Urinary bladder (tissue), 4 donors: ENCODE data around the gene POLD3. TPM values are rescaled to one million over a fixed set of nuclear protein-coding genes. Genes with fewer than 3 reads are reported as not detected.

Experiments
- DNase-seq: peaks from one replicate; pipeline ENCODE4 v3.0.0-alpha.2; 2015; ENCODE audit errors: extremely low spot score
- H3K27ac ChIP-seq: one replicate; pipeline ENCODE4 v1.5.1; 2013; ENCODE audit warnings: low read depth, mild to moderate bottlenecking, moderate library complexity
- H3K36me3 ChIP-seq: one replicate; pipeline ENCODE4 v1.6.1; 2013; ENCODE audit warnings: mild to moderate bottlenecking, moderate library complexity; ENCODE audit not compliant: insufficient read depth
- H3K4me1 ChIP-seq: one replicate; pipeline ENCODE4 v1.6.1; 2013; ENCODE audit warnings: mild to moderate bottlenecking, moderate library complexity; ENCODE audit not compliant: insufficient read depth
- H3K4me3 ChIP-seq: one replicate; pipeline ENCODE4 v1.5.1; 2013; ENCODE audit warnings: low read depth, low read length
- WGBS: extraction: QIAGEN DNeasy Blood & Tissue Kit; methylation state at CpG from one replicate; pipeline ENCODE4 v1.1.7; 2013; 5-methylcytosine and 5-hydroxymethylcytosine counted together
- polyA plus RNA-seq: library from polyadenylated mRNA; stranded (reverse); fragments of 200-250 nt; gene quantifications from one replicate; pipeline ENCODE4 v1.2.3, GENCODE V29; 2013
- total RNA-seq: library from RNA; depleted of rRNA; stranded (reverse); fragments of >200 nt; gene quantifications from one replicate; pipeline ENCODE4 v1.2.3, GENCODE V29; 2014
- donor health status: healthy with polysubstance abuse.
- donor health status: healthy.

POLD3 gene
- total RNA-seq (25.5 TPM), polyA plus RNA-seq (15.9 TPM)

GRCh38 chr11:74592441-74593362 is at the start of gene POLD3:
POLD3 (plus strand) TSS chr11:74592582; CDS start chr11:74592659, 77 bp downstream.
- H3K4me1 ChIP-seq, result no peaks in the 10 kb centered on the region
- WGBS, result under 1% methylated on average over 63 of the region's 63 CpGs
- peak within 1 kb of the TSS; percentile 91 for H3K4me3 ChIP-seq
- H3K36me3 ChIP-seq, result peaks cover 1% of the 10 kb centered on the region
- DNase-seq, result peak; percentile 74
- peak within 1 kb of the TSS; percentile 68 for H3K27ac ChIP-seq

- no peak for DNase-seq
- WGBS, result 94% methylated on average over 2 of the region's 2 CpGs
- Histone ChIP-seq H3K36me3 (no peaks in the 10 kb centered on the region), H3K27ac (no peak overlapping the region), H3K4me1 (no peaks in the 10 kb centered on the region), H3K4me3 (no peak overlapping the region)
Observed at GRCh38 chr11:74543991-74544390, 48.4 kb upstream of the POLD3 start.

DNA sequence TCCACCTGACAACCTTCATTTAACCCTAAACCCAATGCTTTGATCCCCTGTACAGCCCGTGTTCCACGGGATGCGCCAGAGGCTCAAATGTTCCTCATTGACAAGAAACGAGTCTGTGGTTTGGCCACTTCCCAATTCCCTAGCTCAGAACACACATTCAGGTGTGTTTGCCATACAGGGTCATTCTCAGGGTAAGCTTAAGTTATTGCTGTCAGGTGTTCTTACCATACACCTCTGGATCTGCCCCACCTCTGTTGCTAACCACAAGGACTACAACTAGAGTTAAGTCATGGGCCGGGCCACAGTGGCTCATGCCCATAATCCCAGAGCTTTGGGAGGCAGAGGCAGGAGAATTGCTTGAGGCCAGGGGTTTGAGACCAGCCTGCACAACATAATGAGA is 45.6 kb upstream of the POLD3 start:
- WGBS, result 85% methylated on average over 5 of the region's 5 CpGs
- Histone ChIP-seq H3K4me3 (no peak overlapping the region), H3K36me3 (no peaks in the 10 kb centered on the region), H3K4me1 (no peaks in the 10 kb centered on the region), H3K27ac (no peak overlapping the region)
- peak; percentile 80 for DNase-seq

DNA sequence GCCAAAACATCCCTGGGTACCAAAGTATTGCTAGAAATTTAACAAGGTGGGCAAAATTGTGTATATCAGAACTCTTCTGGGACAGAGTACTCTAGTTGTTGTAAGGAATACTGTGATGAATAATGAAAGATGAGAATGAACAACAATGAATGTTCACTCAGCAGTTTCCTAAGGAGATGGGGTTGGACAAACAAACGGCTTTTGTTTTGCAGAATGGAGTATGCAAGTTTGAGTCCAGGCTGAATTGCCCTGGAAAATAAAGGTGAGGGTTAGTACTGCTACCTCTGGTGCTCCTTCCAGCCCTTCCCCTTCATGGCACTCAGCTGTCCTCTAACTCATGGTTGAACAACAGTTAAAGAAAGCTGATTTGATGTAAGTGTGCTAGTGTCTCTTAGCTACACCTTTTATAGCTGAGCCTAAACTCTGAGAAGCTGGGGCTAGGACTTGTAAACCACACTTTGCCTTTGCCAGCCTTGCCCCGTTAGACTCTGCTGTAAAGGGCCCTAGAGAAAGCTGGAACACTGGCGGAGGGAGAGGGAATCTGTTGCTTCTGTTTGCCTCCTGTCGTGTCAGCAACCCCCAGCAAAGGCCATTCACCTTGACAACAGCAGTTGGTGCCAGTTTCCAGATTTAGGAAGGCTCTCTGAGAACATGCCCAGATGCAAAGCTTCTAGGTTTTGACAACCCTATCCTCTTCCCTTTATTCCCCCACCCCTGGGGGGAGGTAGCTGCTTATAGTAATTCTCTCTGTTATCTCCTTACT is 41.2 kb upstream of the POLD3 start:
- Histone ChIP-seq H3K36me3 (no peaks in the 10 kb centered on the region), H3K27ac (no peak overlapping the region), H3K4me3 (no peak overlapping the region), H3K4me1 (no peaks in the 10 kb centered on the region)
- DNase-seq, result no peak
- 49% methylated on average over 4 of the region's 4 CpGs for WGBS

- Histone ChIP-seq H3K36me3 (no peaks in the 10 kb centered on the region), H3K27ac (no peak overlapping the region), H3K4me3 (no peak overlapping the region), H3K4me1 (no peaks in the 10 kb centered on the region)
- no peak for DNase-seq
Observed at GRCh38 chr11:74551754-74552145, 40.6 kb upstream of the POLD3 start.

- no peak for DNase-seq
- no peaks in the 10 kb centered on the region for H3K4me1 ChIP-seq
- 95% methylated on average over 3 of the region's 3 CpGs for WGBS
Observed at GRCh38 chr11:74557526-74557925, 34.9 kb upstream of the POLD3 start.

GRCh38 chr11:74559110-74559933 is 33.1 kb upstream of the POLD3 start:
- DNase-seq, result no peak
- Histone ChIP-seq H3K36me3 (no peaks in the 10 kb centered on the region), H3K27ac (no peak overlapping the region), H3K4me3 (no peak overlapping the region), H3K4me1 (no peaks in the 10 kb centered on the region)
- 70% methylated on average over 7 of the region's 7 CpGs for whole genome bisulfite sequencing

More at GRCh38 chr11:74557526-74557925, 34.9 kb upstream of the POLD3 start:
- no peak overlapping the region for H3K4me3 ChIP-seq
- no peaks in the 10 kb centered on the region for H3K36me3 ChIP-seq
- no peak overlapping the region for H3K27ac ChIP-seq

DNA sequence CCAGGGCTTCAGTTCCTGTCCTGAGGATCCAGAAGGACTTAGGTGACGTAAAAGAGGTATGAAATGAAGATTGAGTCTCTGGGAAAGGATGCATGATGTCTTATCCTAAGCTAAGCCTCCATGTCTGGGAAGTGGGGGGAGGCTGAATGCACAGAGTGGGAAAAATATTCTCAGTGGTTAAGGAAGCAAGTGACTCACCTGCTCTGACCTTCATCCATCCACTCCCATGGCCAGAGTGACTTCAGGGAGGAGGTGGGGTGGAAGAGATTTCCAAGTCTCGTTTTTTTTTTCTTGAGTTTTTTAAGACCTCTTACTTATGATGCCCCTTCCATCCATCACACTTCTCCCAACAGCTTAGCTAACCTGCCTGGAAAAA is 32.5 kb upstream of the POLD3 start:
- Histone ChIP-seq H3K36me3 (no peaks in the 10 kb centered on the region), H3K4me3 (no peak overlapping the region), H3K27ac (no peak overlapping the region), H3K4me1 (no peaks in the 10 kb centered on the region)
- no peak for DNase-seq
- WGBS, result 77% methylated on average over 2 of the region's 2 CpGs

GRCh38 chr11:74566146-74566960 is 26.0 kb upstream of the POLD3 start:
- Histone ChIP-seq H3K36me3 (no peaks in the 10 kb centered on the region), H3K4me1 (no peaks in the 10 kb centered on the region), H3K27ac (no peak overlapping the region), H3K4me3 (no peak overlapping the region)
- DNase-seq, result no peak
- WGBS, result 88% methylated on average over 5 of the region's 5 CpGs

DNA sequence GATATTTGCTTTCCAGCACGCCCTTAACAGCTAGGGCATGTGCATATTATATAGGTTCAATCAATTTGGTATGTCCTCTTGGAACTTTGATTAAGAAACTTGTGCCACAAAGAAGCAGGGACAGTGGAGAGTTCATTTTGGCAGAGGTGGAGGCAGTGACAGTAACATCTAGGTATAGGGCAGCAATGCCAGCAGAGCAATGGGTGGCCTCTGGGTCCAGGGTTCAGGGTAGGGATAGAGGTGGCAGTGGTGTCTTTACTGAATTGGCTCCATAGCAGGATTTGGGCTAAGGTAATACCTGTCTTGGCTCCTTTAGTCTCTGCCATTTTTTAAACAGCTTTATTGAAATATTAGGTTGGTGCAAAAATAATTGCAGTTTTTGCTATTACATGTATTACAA is 24.4 kb upstream of the POLD3 start:
- 85% methylated on average over 1 of the region's 1 CpG for WGBS
- DNase-seq, result no peak
- H3K36me3 ChIP-seq, result no peaks in the 10 kb centered on the region

DNA sequence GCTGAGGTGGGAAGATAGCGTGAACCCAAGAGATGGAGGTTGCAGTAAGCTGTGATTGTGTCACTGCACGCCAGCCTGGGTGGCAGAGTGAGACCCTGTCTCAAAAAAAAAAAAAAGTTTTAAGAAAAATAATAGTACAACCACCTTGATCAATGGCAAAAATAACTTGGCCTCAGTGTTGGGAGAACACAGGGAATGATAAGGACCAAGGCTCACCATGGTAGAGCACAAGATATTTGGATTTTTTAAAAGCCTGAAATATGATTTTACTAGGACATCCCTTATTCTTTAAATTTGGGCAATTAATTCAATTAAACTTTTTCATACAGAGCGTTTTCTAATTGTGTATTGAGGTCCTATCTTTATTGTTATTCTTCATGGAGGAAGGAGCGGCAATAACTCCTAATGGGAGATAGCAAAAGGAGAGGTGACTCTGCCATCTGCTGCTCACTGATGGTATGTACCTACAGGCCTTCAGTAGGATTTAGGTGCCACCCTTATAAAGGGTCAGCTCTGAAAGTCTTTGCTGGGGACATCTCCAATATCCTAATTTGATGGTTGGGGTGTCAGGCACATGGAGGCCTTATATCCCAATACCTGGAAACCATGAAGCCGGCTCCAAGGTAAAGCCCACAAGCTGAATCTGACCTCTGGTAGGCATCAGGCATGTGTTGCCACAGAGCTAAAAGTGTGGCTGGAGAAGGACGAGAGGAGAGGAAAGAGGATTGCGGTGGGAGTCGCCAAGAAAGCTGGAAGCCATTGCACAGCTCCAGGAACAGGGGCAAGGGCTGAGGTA is 21.9 kb upstream of the POLD3 start:
- H3K36me3 ChIP-seq, result no peaks in the 10 kb centered on the region
- DNase-seq, result no peak
- WGBS, result 68% methylated on average over 8 of the region's 8 CpGs
- H3K27ac ChIP-seq, result no peak overlapping the region
- no peaks in the 10 kb centered on the region for H3K4me1 ChIP-seq
- no peak overlapping the region for H3K4me3 ChIP-seq

More for the DNA sequence above, 24.4 kb upstream of the POLD3 start:
- no peak overlapping the region for H3K27ac ChIP-seq
- H3K4me1 ChIP-seq, result no peaks in the 10 kb centered on the region
- no peak overlapping the region for H3K4me3 ChIP-seq

GRCh38 chr11:74571062-74571399 is 21.4 kb upstream of the POLD3 start:
- no peak overlapping the region for H3K4me3 ChIP-seq
- no peak overlapping the region for H3K27ac ChIP-seq
- DNase-seq, result no peak
- whole genome bisulfite sequencing, result 79% methylated on average over 2 of the region's 2 CpGs
- no peaks in the 10 kb centered on the region for H3K36me3 ChIP-seq
- H3K4me1 ChIP-seq, result no peaks in the 10 kb centered on the region
